Measurements from ENCODE around the gene COL2A1.

The COL2A1 gene

GRCh38 chr12:48040354-48040753, 36.1 kb upstream of the COL2A1 start:
- ChIA-PET POLR2A (no interaction called here), CTCF (no interaction called here)
- DNase-seq (ENCODE audit: extremely low spot score), result no peak
- TF ChIP-seq FOXK2 (IDR thresholded peaks at IDR 0.05) (no peak), BHLHE40 (IDR thresholded peaks at IDR 0.05; ENCODE audit: borderline replicate concordance) (no peak), TARDBP (IDR thresholded peaks at IDR 0.05) (no peak)

DNA sequence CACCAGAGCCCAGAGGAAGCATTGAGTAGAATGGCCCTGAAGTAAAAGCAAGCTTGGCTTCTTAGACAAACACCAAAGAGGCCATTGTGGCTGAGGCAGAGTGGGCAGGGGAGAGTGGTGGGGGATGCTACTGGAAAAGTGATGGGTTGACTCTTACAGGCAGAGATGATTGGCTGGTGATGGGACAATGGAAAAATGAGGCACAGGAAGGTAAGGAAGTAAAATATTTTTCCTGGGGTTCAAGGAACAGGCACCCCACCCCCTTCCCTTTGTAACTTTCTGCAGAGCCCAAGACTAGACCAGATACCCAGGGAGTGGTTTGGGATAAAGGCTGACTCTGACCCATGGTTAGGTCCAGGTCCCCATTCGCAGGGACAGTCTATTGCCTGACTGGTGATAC, 34.9 kb upstream of the COL2A1 start:
- CTCF ChIA-PET, result no interaction called here
- DNase-seq (ENCODE audit: extremely low spot score), result no peak
- POLR2A ChIA-PET, result no interaction called here
- TF ChIP-seq BHLHE40 (IDR thresholded peaks at IDR 0.05; ENCODE audit: borderline replicate concordance), result no peak
- TF ChIP-seq NFRKB (IDR thresholded peaks at IDR 0.05), result no peak
- TF ChIP-seq L3MBTL2 (conservative IDR thresholded peaks at IDR 0.05), result no peak
- TF ChIP-seq SUZ12 (IDR thresholded peaks at IDR 0.05), result no peak
- TF ChIP-seq FOXK2 (IDR thresholded peaks at IDR 0.05), result no peak
- no peak for TF ChIP-seq FOXA1 (IDR thresholded peaks at IDR 0.05)
- TF ChIP-seq FOXM1 (IDR thresholded peaks at IDR 0.05; ENCODE audit: borderline replicate concordance), result no peak

GRCh38 chr12:48038085-48038484, 33.8 kb upstream of the COL2A1 start:
- POLR2A ChIA-PET, result no interaction called here

GRCh38 chr12:48037267-48037915, 33.1 kb upstream of the COL2A1 start:
- no peak for TF ChIP-seq SP1 (IDR thresholded peaks at IDR 0.05)
- no peak for TF ChIP-seq BHLHE40 (IDR thresholded peaks at IDR 0.05; ENCODE audit: borderline replicate concordance)
- no peak for TF ChIP-seq TARDBP (IDR thresholded peaks at IDR 0.05)
- TF ChIP-seq L3MBTL2 (conservative IDR thresholded peaks at IDR 0.05), result no peak
- TF ChIP-seq, protein P1, sequence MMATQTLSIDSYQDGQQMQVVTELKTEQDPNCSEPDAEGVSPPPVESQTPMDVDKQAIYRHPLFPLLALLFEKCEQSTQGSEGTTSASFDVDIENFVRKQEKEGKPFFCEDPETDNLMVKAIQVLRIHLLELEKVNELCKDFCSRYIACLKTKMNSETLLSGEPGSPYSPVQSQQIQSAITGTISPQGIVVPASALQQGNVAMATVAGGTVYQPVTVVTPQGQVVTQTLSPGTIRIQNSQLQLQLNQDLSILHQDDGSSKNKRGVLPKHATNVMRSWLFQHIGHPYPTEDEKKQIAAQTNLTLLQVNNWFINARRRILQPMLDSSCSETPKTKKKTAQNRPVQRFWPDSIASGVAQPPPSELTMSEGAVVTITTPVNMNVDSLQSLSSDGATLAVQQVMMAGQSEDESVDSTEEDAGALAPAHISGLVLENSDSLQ (IDR thresholded peaks at IDR 0.05), result no peak
- TF ChIP-seq HDGF (IDR thresholded peaks at IDR 0.05; ENCODE audit: borderline replicate concordance), result no peak
- no peak for TF ChIP-seq ZNF384 (IDR thresholded peaks at IDR 0.05)
- TF ChIP-seq LEF1 (IDR thresholded peaks at IDR 0.05; ENCODE audit: borderline replicate concordance), result no peak
- TF ChIP-seq NFRKB (IDR thresholded peaks at IDR 0.05), result no peak
- no peak for TF ChIP-seq FOXK2 (IDR thresholded peaks at IDR 0.05)
- no peak for TF ChIP-seq SUZ12 (IDR thresholded peaks at IDR 0.05)
- no peak for TF ChIP-seq ARNT (IDR thresholded peaks at IDR 0.05)
- TF ChIP-seq CTBP1 (IDR thresholded peaks at IDR 0.05; ENCODE audit: borderline replicate concordance), result no peak
- no peak for TF ChIP-seq FOXA1 (IDR thresholded peaks at IDR 0.05)
- TF ChIP-seq FOXM1 (IDR thresholded peaks at IDR 0.05; ENCODE audit: borderline replicate concordance), result no peak
- CTCF ChIA-PET, result interaction anchor here (0.6 kb wide), 1 partner anchor 25 kb away, joined by 4 read pairs; no protein-coding TSS in a partner anchor
- POLR2A ChIA-PET, result no interaction called here
- no peak for DNase-seq (ENCODE audit: extremely low spot score)

More at GRCh38 chr12:48038085-48038484, 33.8 kb upstream of the COL2A1 start:
- TF ChIP-seq FOXK2 (IDR thresholded peaks at IDR 0.05) (no peak), TARDBP (IDR thresholded peaks at IDR 0.05) (no peak), SP1 (IDR thresholded peaks at IDR 0.05) (no peak), NFRKB (IDR thresholded peaks at IDR 0.05) (no peak), ARNT (IDR thresholded peaks at IDR 0.05) (no peak), FOXA1 (IDR thresholded peaks at IDR 0.05) (no peak), L3MBTL2 (conservative IDR thresholded peaks at IDR 0.05) (no peak), LEF1 (IDR thresholded peaks at IDR 0.05; ENCODE audit: borderline replicate concordance) (no peak), HDGF (IDR thresholded peaks at IDR 0.05; ENCODE audit: borderline replicate concordance) (no peak), ZNF384 (IDR thresholded peaks at IDR 0.05) (no peak), SUZ12 (IDR thresholded peaks at IDR 0.05) (no peak), CTBP1 (IDR thresholded peaks at IDR 0.05; ENCODE audit: borderline replicate concordance) (no peak), FOXM1 (IDR thresholded peaks at IDR 0.05; ENCODE audit: borderline replicate concordance) (no peak), ELF4 (IDR thresholded peaks at IDR 0.05) (no peak), BHLHE40 (IDR thresholded peaks at IDR 0.05; ENCODE audit: borderline replicate concordance) (no peak)
- TF ChIP-seq, protein P1 (IDR thresholded peaks at IDR 0.05), result no peak
- DNase-seq (ENCODE audit: extremely low spot score), result no peak
- CTCF ChIA-PET, result no interaction called here

DNA sequence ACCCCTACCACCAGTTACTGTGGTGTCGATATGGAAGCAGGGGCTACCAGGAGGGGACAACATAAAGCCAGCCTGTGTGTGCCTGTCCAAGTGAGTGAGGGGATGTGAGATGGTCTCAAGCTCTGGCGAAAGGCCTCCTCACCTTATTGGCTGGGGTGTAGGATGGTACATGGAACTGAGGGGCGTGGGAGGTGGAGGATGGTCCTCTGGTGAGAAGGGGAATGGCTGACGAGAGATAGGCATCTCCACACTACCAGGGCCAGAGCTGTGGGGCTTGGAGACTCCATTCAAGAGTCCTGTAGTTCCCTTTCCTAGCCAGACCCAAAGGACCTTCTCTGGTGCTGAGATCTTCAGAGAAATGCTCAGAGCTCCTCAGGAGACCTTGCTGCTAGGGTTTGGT, 32.5 kb upstream of the COL2A1 start:
- CTCF ChIA-PET, result interaction anchor here (0.6 kb wide), 1 partner anchor 25 kb away, joined by 4 read pairs; no protein-coding TSS in a partner anchor
- POLR2A ChIA-PET, result interaction anchor here (0.5 kb wide), 1 partner anchor 14 kb away, joined by 3 read pairs; no protein-coding TSS in a partner anchor
- TF ChIP-seq CTBP1 (IDR thresholded peaks at IDR 0.05; ENCODE audit: borderline replicate concordance) (no peak), ZNF384 (IDR thresholded peaks at IDR 0.05) (no peak), HDGF (IDR thresholded peaks at IDR 0.05; ENCODE audit: borderline replicate concordance) (no peak), LEF1 (IDR thresholded peaks at IDR 0.05; ENCODE audit: borderline replicate concordance) (no peak), ELF4 (IDR thresholded peaks at IDR 0.05) (no peak), BHLHE40 (IDR thresholded peaks at IDR 0.05; ENCODE audit: borderline replicate concordance) (no peak), SUZ12 (IDR thresholded peaks at IDR 0.05) (no peak), FOXA1 (IDR thresholded peaks at IDR 0.05) (no peak), ARNT (IDR thresholded peaks at IDR 0.05) (no peak), SP1 (IDR thresholded peaks at IDR 0.05) (no peak), TARDBP (IDR thresholded peaks at IDR 0.05) (no peak), NFRKB (IDR thresholded peaks at IDR 0.05) (no peak), FOXM1 (IDR thresholded peaks at IDR 0.05; ENCODE audit: borderline replicate concordance) (no peak), L3MBTL2 (conservative IDR thresholded peaks at IDR 0.05) (no peak), FOXK2 (IDR thresholded peaks at IDR 0.05) (no peak)
- TF ChIP-seq, protein P1 (IDR thresholded peaks at IDR 0.05), result no peak
- DNase-seq (ENCODE audit: extremely low spot score), result no peak
